SK-N-DZ (cell line): ENCODE measurements around the gene PACS1. TPM values are rescaled to one million over a fixed set of nuclear protein-coding genes. Genes with fewer than 3 reads are reported as not detected.
"Not testable (repeated sequence)": the region's sequence is repeated elsewhere in the genome, so short reads cannot be mapped to it uniquely, and the experiment has no call there.

Source experiments
- DNase-seq: peaks from one replicate; pipeline ENCODE4 v3.0.0-alpha.2; 2015; ENCODE audit warnings: low spot score
- polyA plus RNA-seq, 2 experiments: library from polyadenylated mRNA; depleted of rRNA; stranded (reverse); fragments of >200 nt; gene quantifications; 2 replicates each; pipeline ENCODE4 v1.2.3, GENCODE V29; 2014

Gene PACS1
- 5.9 and 6.4 TPM in 2 replicates for polyA plus RNA-seq (2014; cell fraction: cytosol; rRNA removed)
- polyA plus RNA-seq (2014; cell fraction: nucleus; rRNA removed), result 3.2 and 7.8 TPM in 2 replicates

DNA sequence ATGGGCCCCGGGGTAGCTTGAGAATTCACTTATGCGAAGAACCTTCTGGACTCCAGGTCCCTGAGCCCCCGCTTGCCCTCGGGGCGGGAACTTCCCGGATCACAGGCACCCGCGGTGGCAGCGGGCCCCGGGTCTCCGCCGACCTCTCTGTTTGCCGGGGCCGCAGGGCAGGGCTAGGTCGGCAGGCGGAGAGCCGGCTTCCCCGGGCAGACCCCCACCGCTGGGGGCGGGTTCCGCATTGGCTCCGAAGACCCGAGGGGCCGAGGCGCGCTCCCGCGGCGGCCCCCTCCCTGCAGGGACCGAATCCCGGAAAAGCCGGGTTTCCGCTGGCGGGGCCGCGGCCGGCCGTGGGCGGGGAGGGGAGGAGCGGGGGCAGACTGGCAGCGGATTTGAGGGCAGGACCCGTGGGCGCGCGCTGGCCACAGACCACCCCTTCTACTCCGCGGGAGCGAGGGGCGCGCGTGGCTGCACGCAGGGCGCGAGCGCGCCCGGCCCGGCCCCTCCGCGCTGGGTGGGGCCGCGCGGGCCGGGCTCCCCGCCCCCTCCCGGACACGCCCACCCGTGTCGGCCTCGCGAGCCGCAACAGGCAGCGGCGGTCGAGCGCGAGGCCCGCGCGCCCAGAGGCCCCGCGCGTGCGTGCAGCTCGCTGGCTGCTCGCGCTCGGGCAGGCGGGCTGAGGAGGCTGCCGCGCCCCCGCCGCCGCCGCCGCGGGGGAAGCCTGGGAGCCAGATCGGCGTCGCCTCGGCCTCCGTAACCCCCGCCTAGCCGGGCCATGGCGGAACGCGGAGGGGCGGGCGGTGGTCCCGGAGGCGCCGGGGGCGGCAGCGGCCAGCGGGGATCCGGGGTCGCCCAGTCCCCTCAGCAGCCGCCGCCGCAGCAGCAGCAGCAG lies at the start of gene PACS1:
Gene PACS1 (plus strand): TSS at position 558 of the 889 bp plus-strand sequence. CDS start 215 bp downstream, at position 773.
- no peak for DNase-seq

DNA sequence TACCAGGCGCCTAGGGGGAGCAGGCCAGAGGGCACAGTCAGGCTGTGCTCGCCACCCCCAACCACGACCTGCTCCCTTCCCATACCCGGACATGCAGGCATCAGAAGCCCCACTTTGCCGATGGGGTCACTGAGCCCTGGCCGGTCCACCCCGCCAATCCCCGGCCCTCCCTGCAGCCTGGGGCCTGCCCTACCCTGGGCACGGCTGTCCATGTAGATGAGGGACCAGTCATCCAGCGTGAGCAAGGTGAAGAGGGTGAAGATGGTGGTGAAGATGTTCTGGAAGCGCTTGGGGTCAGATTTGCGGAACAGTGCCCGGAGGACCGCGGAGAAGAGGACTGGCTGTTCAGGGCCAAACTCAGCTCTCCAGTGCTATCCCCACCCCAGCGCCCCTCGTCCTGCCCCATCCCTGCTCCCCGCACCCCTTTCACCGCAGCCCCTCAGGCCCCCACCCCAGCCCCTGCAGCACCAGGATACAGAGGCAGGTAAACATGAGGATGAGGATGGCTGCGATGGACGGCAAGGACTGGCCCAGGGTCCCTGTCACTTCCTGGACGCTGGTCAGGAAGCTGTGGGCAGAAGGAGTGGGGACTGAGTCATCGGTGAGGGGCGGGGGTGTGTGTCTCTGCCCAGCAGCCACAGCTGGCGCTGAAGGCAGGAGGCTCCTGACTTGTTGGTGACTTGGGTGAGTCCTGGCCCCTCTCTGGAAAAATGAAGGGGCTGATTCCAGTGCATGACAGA lies 49.3 kb upstream of the PACS1 start:
- DNase-seq, result no peak

DNA sequence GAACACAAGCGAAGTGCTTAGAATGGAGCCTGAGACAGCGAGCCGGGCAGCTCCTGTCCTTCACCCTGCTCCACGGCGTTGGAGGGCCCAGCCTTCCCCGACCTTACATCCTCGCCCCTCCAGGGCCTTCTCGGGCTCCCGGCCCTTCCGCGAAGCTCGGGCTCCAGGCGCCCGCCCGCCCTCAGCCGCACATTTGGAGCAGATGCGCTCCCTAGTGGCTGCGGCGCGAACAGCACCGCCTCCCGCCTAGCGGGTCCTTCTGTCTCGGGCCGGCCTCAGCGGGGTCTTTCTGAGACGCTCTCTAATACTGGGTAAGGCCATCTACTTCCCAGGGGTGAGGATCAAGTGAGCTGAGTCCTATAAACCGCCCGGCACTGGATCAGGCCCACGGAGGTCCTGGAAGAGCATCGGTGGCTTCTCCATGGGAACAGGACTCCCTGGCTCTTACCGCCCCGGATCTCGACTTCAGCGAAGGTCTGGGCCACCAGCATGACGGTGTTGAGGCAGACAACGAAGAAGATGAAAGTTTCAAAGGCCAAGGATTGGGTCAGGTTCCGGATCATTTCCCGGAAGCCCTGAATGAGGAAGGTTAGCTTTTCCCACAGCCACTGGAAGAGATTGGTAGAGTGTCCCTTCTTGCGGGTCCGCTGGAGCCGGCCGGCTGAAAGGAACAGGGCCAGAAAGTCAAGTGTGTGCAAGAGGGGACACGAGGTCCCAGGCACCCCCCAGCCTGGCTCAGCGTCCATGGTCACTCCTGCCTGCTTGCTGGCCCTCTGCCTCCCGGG lies 47.5 kb upstream of the PACS1 start:
- DNase-seq, result peak; percentile 76

DNA sequence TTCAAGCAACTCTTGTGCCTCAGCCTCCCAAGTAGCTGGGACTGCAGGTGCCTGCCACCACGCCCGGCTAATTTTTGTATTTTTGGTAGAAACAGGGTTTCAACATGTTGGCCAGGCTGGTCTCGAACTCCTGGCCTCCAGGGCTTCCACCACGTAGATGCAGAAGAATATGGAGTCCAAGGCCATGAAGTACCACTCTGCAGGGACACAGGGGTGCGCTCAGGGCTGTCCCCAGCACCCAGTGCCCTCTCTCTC lies 47.0 kb upstream of the PACS1 start:
- not testable (repeated sequence) for DNase-seq

DNA sequence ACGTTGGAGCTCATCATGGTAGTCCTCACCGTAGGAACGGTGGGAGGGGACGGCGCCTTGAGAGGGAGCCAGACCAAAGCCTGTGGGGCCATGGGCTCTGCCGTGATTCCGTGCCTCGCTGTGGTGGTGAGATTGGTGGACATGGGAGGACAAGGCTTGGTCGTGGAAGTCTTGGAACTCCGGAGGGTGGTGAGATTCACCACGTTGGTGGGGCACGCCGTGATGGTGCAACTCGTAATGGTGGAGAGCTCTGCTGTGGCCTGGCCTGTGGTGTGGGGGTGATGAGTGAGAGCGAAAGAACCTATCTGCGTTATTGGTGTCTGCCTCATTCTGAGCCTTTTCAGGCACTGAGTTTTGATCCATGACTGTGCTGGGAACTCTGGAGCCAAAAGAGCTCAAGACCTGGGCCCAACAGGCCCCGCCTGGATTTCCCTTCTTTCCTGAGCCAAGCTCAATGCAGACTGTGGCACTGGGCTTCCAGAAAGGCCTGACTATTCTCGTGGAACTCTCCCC lies 44.0 kb upstream of the PACS1 start, which contains the start of gene CATSPER1:
Gene CATSPER1 (minus strand): TSS at position 463 of the 513 bp plus-strand sequence. CDS start 100 bp downstream, at position 363.
- DNase-seq, result no peak

DNA sequence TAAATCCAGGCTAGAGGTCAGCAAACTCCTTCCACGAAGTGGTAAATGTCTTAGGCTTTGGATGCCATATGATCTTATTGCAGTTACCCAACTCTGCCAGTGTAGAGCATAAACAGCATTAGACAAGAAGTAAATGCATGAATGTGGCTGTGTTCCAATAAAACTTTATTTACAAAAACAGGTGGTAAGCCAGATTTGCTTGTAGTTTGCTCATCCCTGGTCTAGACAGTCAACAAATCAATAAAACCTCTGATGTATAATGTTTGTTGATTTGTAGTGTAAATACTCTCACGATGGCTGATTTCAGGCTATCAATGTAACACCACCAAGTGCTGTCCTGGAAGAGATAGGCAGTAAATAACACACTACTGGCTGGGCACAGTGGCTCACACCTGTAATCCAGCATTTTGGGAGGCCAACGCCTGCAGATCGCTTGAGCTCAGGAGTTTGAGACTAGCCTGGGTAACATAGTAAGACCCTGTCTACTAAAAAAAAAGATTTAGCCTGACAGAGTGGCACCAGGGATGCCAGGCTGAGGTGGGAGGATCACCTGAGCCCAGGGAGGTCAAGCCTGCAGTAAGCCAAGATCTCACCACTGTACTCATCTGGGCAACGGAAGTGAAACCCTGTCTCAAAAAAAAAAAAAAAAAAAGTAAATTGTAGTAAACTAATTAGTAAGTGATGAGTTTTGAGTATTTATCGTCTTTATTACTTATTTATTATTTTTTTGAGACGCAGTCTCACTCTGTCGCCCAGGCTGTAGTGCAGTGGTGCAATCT lies 36.9 kb upstream of the PACS1 start:
- DNase-seq, result no peak

DNA sequence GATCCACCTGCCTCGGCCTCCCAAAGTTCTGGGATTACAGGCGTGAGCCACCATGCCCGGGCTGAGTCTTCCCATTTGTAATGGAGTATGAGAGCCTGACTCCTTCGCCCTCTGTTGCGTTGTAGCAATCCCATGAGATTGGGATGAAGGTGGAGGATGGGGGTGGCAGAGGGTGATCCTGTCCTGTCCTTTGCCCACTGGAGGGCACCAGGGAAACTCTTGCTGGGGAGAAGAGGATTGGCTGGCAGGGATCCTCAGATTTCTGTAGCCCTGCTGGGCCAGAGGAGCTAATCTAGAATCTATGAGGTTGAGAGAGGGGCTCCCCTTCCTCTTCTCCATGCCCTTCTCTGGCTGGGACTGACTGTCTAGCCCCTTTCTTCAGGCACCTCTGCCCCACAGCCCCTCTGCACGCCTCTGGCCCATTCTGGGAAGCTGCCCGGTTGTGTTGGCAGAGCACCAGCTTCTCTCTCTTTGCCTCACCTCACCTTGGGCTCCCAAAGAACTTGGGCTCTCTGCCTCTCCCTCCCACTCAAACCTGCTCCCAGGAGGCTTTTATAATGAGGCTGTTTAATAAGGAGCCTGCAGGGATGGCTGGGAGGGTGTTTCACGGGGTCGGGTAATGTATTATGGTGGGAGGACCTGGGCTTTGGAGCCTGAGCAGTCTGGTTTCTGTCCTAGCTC lies 34.3 kb upstream of the PACS1 start:
- DNase-seq, result no peak

DNA sequence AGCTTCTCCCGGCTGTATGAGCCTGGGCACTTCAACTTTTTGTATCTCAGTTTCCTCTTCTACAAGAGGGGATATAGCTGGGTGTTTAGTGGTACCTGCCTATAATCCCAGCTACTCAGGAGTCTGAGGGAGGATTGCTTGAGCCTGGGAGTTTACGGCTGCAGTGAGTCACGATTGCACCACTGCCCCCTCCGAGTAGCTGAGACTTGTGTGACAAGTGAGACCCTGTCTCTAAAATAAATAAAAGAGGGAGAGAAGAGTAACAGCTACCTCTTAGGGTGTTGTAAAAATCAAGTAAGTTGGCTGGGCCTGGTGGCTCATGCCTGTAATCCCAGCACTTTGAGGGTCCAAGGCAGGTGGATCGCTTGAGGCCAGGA lies 33.8 kb upstream of the PACS1 start:
- no peak for DNase-seq

DNA sequence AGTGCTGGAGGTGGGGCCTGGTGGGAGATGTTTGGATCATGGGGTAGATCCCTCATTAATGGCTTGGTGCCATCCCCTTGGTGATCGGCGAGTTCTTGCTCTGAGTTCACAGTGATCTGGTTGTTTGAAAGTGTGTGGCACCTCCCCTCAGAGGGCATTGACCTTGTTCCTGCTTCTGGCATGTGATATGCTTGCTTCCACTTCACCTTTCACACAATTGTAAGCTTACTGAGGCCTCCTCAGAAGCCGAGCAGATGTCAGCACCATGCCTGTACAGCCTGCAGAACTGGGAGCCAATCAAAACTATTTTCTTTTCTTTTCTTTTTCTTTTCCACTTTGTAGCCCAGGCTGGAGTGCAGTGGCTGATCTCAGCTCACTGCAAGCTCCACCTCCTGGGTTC lies 32.7 kb upstream of the PACS1 start:
- DNase-seq, result no peak

DNA sequence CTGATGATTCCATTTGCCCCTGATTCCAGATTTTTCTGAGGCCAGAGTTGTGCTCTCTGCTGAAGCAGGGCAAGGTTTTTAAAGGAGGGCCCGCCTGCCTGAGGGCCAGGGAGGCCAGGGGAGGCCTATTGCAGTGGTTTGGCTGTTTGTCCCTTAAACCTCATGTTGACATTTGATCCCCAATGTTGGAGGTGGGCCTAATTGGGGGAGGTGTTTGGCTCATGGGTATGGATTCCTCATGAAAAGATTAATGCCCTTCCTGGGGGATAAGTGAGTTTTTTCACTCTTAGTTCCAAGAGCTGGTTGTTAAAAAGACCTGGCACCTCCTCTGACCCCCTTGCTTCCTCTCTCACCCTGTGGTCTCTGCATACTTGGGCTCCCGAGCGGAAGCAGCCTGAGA lies 30.3 kb upstream of the PACS1 start:
- DNase-seq, result no peak

DNA sequence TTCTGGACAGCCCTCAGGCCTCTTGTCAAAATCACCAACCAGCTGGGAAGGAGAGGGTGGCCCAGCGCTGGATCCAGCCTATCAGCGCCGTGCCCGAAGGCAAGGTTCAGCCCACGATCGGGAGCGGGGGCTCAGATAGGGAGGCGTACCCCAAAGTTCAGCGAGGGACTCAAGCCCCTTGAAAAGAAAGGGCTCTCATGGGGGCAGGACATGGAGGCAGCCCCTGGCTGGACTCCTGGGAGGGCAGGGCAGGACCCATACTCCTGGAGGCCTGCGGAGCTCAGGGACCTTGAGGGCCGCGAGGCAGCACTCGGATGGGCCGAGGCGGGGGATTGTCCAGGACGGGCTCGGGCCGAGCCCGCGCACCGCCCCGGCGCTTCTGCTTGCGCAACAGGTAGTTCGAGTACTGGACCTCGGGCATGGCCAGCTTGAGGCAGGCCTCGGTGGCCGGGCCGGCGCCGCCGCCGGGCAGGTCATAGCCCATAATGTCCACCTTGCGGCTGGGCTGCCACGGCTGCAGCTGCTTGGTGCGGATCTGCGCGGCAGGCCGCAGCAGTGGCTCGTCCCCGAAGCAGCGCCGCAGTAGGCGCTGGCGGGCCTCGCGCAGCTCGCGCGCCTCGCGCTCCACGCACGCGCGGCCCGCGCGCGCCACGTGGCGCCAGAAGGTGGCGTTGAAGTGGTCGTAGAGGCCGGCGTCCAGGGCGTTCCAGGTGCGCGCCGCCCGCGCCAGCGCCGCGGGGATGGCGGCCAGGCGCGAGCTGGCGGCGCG lies 27.7 kb upstream of the PACS1 start:
- DNase-seq, result no peak

DNA sequence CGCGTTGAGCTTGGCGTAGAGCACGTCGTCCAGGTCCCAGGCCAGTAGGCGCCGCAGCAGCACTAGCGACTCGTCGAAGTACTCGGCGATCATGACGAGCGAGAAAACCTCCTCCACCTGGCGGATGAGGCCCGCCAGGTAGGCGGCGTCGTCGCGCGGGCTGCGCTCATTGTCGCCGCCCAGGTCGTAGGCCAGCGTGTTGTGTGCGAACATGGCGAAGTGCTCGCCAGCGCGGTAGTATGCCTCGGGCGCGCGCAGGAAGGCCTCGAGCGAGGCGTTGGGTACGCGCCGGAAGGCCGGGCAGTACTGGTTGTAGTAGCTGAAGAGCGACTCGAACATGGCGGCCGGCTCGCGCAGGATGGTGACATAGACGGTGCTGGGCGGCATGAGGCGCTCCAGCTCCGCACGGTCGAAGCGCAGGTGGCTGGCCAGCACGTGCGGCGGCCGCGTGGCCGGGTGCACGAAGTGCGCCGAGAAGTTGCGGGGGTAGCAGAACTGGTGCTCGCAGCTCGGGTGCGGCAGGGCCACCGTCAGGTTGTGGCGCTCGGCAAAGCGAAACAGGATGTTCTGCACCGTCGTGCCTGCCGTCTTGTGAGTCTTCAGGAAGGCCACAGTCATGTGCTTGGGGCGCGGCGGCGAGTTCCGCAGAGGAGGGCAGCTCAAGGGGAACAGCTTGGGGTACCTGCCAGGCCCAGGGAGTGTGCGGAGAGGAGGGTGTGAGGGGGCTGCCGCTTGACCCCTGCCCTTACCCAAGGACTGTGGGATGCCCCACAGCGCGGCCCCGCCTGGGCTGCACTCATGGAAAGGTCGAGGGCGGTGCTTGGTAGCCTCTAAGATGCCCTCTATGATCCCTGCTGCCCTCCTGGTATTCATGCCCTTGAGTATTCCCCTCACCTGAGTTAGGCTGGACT lies 26.8 kb upstream of the PACS1 start:
- no peak for DNase-seq

DNA sequence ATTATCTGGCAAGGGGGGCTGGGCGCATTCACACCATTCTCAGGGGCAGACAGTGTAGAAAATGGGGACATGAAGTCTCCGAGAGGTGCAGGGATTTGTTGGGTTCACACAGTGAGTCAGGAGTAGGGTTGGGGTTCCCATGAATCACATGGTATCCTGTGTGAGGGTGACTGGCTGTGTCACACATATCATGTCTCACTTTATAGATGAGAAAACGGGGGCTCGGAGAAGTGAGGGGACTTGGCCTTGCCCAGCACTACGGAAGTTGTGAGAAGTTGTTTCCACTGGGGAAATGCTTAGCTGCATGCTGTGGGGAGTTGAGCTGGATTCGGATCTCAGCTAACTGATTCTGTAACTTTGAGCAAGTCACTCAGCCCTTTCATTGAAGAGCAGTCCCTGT lies 25.3 kb upstream of the PACS1 start:
- DNase-seq, result no peak

DNA sequence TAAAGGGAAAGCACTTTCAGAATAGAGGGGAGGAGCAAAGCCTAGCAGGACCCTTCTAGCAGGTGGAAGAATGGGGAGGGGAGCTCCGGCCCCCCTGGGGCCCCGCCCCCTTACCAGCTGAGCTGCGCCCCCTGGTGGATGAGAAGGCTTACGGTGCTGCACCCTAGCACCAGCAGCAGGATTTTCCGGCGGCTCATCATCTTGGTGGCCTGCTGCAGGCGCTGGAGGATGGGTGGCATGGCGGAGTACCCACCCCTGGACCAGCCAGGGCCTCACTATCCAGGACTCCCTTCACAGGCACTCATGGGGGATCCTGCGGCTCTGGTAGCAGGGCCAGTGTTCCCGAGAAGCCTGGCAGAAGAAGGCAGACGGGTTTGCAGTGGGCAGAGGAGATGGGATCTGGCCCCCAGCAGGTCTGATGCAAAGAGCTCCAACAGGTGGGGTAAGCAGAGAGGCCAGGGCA lies 24.9 kb upstream of the PACS1 start:
- DNase-seq, result peak; percentile 80

DNA sequence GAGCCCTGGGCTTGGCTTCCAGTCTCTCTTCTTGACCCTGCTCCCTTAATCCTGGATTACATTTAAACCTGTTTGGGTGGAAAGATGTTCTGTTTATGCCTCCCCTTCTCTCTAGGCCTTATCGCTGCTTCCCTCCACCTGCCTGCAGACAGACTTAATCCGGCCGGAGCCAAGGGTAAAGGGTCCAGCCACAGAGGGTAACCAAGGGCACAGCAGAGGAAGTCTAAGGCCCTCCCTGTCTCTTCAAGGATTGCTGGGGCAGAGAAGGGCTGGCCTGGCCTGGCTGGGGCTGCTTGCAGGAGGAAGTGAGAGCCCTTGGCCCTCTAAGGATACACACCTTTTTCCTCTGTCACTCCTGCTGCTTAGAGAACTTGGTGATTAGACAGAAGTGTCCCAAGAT lies 23.2 kb upstream of the PACS1 start:
- DNase-seq, result no peak

DNA sequence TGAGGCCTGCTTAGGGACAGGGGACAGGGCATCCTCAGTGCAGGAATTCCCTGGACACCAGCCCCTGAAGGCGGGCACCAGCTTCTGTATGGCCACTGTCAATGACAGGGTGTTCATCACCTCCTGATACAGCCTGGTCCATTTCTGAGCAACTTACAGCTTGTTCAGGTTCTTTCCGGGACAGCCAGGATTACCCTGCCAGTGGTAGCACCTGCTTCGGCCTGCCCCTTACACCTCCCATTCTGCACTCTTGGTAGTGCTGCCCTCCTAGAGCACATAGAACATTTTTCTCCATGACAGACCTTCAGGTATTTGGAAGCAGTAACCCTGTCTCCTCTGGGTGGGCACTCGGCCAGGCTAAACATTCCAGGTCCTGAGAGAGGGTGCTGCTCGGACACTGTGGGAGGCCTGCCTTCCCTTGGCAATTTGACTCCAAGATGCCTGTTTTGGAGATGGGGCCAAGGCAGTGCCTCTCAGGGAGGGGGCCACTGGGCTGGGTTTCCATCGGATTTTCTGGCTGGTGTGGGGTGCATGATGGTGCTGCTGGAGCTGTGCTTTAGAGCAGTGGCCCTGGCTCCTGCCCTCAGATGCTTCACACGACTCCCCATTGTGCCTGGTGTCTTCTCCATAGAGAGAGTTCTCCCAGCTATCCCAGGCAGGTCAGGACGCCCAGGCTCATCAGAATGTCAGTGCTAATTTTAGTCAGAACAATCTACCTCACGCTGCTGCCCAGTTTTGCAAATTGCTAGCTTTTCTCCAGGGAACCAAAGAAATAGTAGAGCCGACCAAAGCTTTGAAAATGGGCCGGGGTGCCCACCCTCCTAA lies 22.3 kb upstream of the PACS1 start:
- no peak for DNase-seq

DNA sequence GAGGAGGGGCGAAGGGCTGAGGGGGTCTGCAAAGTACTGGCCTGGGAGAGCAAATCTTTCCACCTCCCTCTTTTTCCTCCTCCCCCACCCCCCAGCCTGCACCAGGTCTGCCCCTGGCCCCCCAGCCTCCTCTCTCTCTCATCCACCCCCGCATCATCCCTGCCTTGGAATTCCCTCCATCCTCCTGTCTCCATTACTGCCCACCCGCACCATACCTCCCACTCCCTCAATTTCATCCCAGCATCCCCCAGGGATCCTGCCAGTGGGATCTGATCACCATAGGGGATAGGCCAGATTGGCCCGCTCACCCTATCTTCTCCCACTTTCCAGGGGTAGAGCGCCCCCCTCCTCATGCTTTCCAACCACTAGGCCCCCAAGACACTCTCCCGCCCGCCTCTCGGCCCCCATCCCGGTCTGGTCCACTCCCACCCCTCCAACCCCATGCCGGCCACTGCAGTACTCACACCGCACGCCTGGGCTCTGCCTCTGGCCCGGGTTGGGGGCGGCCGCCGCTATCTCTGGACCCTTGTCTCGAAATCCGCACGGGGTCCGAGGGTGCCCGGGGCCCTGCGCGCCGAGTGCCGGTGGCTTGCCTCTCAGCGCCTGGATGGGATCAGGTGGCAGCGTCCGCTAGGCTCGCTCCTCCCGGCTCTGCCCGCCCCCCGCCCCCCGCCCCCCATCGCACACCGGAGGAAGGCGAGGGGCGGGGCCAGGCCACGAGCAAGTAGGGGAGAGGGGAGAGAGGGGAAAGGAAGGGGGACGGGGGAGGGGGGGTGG lies 21.3 kb upstream of the PACS1 start, which contains the start of gene GAL3ST3:
Gene GAL3ST3 (minus strand): TSS at position 615 of the 777 bp plus-strand sequence. CDS start 3,746 bp downstream, outside the sequence.
- DNase-seq, result peak; percentile 62
